Astrocyte (in vitro differentiated cells and primary cell): ENCODE measurements around the gene MXRA5. TPM values are rescaled to one million over a fixed set of nuclear protein-coding genes. Genes with fewer than 3 reads are reported as not detected.
"Not testable (repeated sequence)": the region's sequence is repeated elsewhere in the genome, so short reads cannot be mapped to it uniquely, and the experiment has no call there.

Experiments used
- DNase-seq: peaks from one replicate; pipeline ENCODE4 v3.0.0-alpha.2; 2010; ENCODE audit warnings: low read depth
- FAIRE-seq: peaks from 2 replicates; lab custom pipeline; 2011; peaks lifted over from hg19 to GRCh38; lab: Jason Lieb, UNC
- H2AFZ ChIP-seq: 2 replicates; pipeline ENCODE4 v1.6.0; 2012; ENCODE audit warnings: low read depth, low read length, inconsistent platforms
- H3K27ac ChIP-seq: 2 replicates; pipeline ENCODE4 v1.5.1; 2011; ENCODE audit warnings: low read depth, low read length, inconsistent platforms
- H3K27me3 ChIP-seq: 2 replicates; pipeline ENCODE4 v1.6.0; 2011; ENCODE audit warnings: low read length, inconsistent platforms; ENCODE audit not compliant: insufficient read depth
- H3K36me3 ChIP-seq: 2 replicates; pipeline ENCODE4 v1.5.1; 2011; ENCODE audit warnings: low read length, inconsistent platforms; ENCODE audit not compliant: insufficient read depth
- H3K4me1 ChIP-seq: 2 replicates; pipeline ENCODE4 v1.5.1; 2011; ENCODE audit warnings: low read length, inconsistent platforms; ENCODE audit not compliant: insufficient read depth
- H3K4me2 ChIP-seq: 2 replicates; pipeline ENCODE4 v1.6.0; 2012; ENCODE audit warnings: low read length, inconsistent platforms
- H3K4me3 ChIP-seq: 2 replicates; pipeline ENCODE4 v1.5.1; 2011; ENCODE audit warnings: low read depth, mild to moderate bottlenecking, low read length, inconsistent platforms; ENCODE audit not compliant: insufficient read depth
- H3K79me2 ChIP-seq: 2 replicates; pipeline ENCODE4 v1.6.0; 2012; ENCODE audit warnings: mild to moderate bottlenecking, low read length, inconsistent platforms; ENCODE audit not compliant: insufficient read depth
- H3K9ac ChIP-seq: 2 replicates; pipeline ENCODE4 v1.6.0; 2012; ENCODE audit warnings: mild to moderate bottlenecking, low read length, inconsistent platforms
- H3K9me3 ChIP-seq: 2 replicates; pipeline ENCODE4 v1.5.1; 2012; ENCODE audit warnings: low read depth, mild to moderate bottlenecking, low read length, inconsistent platforms; ENCODE audit not compliant: insufficient read depth
- H4K20me1 ChIP-seq: 2 replicates; pipeline ENCODE4 v1.6.0; 2012; ENCODE audit warnings: low read length, inconsistent platforms; ENCODE audit not compliant: insufficient read depth
- H3K27ac Mint-ChIP-seq: one replicate; pipeline ENCODE4 v1.8.0; 2021; ENCODE audit warnings: mild to moderate bottlenecking, mixed read lengths; ENCODE audit not compliant: unreplicated experiment
- H3K27me3 Mint-ChIP-seq: one replicate; pipeline ENCODE4 v1.8.0; 2021; ENCODE audit warnings: low read depth, mixed read lengths; ENCODE audit not compliant: unreplicated experiment
- H3K36me3 Mint-ChIP-seq: one replicate; pipeline ENCODE4 v1.8.0; 2021; ENCODE audit warnings: low read depth, mixed read lengths; ENCODE audit not compliant: unreplicated experiment
- H3K4me1 Mint-ChIP-seq: one replicate; pipeline ENCODE4 v1.8.0; 2021; ENCODE audit warnings: low read depth, mixed read lengths; ENCODE audit not compliant: unreplicated experiment
- H3K4me3 Mint-ChIP-seq: one replicate; pipeline ENCODE4 v1.8.0; 2021; ENCODE audit warnings: mild to moderate bottlenecking, moderate library complexity, mixed read lengths; ENCODE audit not compliant: unreplicated experiment
- H3K9me3 Mint-ChIP-seq: one replicate; pipeline ENCODE4 v1.8.0; 2021; ENCODE audit warnings: mild to moderate bottlenecking, mixed read lengths; ENCODE audit not compliant: unreplicated experiment
- EZH2 ChIP-seq: IDR thresholded peaks from 2 replicates; pipeline ENCODE4 v1.6.1; 2012; ENCODE audit warnings: mild to moderate bottlenecking, low read length, inconsistent platforms; ENCODE audit not compliant: insufficient read depth
- total RNA-seq: library from RNA; stranded (reverse); gene quantifications from 2 replicates; pipeline ENCODE4 v1.2.1, GENCODE V29; 2021
- TF ChIP-seq, protein P1 (sequence below): IDR thresholded peaks from 2 replicates; pipeline ENCODE4 v1.5.1; 2011; ENCODE audit warnings: low read depth, mild to moderate bottlenecking, inconsistent platforms, low read length, moderate library complexity; ENCODE audit not compliant: insufficient read depth

MXRA5 gene
- total RNA-seq, 1 donor from 2014 or later = 23.3 TPM

DNA sequence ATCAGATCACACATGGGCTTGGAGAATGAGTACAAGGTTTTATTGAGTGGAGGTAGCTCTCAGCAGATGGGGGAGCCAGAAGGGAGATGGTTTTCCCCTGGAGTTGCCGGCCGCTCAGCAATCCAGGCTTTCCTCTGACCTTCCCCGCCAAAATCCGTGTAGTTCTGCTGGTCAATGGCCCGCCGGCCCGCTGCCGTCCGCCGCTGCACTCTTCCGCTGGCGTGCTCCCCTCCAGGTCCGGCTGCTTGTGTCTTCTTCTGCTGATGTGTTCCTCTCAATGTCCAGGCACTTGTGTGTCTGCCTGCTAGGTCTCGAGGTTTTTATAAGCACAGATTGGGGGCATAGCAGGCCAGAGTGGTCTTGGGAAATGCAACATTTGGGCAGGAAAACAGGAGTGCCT lies 14.4 kb upstream of the MXRA5 start:
- Mint-ChIP-seq H3K36me3 (no peaks in the 10 kb centered on the region), H3K27ac (no peak overlapping the region), H3K27me3 (peaks cover 2% of the 10 kb centered on the region), H3K4me3 (no peak overlapping the region), H3K4me1 (no peaks in the 10 kb centered on the region), H3K9me3 (no peaks in the 10 kb centered on the region)
- Histone ChIP-seq H3K4me1 (no peaks in the 10 kb centered on the region), H3K79me2 (no peaks in the 10 kb centered on the region), H2AFZ (no peak overlapping the region), H3K9ac (no peak overlapping the region), H4K20me1 (no peaks in the 10 kb centered on the region), H3K9me3 (no peaks in the 10 kb centered on the region), H3K27ac (no peak overlapping the region), H3K27me3 (no peaks in the 10 kb centered on the region), H3K4me2 (no peak overlapping the region), H3K36me3 (no peaks in the 10 kb centered on the region), H3K4me3 (no peak overlapping the region)
- peak; percentile 59 for FAIRE-seq
- no peak for DNase-seq
- TF ChIP-seq EZH2 = no peak
- TF ChIP-seq, protein P1, sequence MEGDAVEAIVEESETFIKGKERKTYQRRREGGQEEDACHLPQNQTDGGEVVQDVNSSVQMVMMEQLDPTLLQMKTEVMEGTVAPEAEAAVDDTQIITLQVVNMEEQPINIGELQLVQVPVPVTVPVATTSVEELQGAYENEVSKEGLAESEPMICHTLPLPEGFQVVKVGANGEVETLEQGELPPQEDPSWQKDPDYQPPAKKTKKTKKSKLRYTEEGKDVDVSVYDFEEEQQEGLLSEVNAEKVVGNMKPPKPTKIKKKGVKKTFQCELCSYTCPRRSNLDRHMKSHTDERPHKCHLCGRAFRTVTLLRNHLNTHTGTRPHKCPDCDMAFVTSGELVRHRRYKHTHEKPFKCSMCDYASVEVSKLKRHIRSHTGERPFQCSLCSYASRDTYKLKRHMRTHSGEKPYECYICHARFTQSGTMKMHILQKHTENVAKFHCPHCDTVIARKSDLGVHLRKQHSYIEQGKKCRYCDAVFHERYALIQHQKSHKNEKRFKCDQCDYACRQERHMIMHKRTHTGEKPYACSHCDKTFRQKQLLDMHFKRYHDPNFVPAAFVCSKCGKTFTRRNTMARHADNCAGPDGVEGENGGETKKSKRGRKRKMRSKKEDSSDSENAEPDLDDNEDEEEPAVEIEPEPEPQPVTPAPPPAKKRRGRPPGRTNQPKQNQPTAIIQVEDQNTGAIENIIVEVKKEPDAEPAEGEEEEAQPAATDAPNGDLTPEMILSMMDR = no peak

DNA sequence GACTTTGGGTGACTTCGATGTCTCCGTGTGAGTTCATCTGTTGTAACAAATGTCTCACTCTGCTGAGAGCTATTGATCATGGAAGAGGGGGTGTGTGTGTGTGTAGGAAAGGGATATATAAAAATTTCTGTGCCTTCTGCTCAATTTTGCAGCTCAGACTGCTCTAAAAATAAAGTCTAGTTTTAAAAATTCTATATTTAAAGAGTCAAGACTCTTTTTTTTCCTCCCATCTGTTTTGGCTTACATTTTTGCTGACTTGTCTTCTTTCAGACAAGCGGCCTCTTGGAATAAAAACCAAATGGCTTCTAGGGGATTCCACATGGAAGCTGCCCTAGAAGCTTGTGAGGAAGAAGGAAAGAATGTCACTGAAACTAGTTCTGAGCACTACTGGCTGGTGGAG lies 6.3 kb upstream of the MXRA5 start:
- DNase-seq, H3K27ac Mint-ChIP-seq, H3K4me1 ChIP-seq, H3K36me3 ChIP-seq, H3K36me3 Mint-ChIP-seq, H3K27me3 ChIP-seq, H3K9ac ChIP-seq, H2AFZ ChIP-seq, H4K20me1 ChIP-seq, H3K4me3 ChIP-seq, FAIRE-seq, H3K4me3 Mint-ChIP-seq, H3K27ac ChIP-seq, H3K4me1 Mint-ChIP-seq, H3K9me3 Mint-ChIP-seq, H3K79me2 ChIP-seq, H3K4me2 ChIP-seq, H3K9me3 ChIP-seq: not testable (repeated sequence)
- peaks cover 12% of the 10 kb centered on the region for H3K27me3 Mint-ChIP-seq

DNA sequence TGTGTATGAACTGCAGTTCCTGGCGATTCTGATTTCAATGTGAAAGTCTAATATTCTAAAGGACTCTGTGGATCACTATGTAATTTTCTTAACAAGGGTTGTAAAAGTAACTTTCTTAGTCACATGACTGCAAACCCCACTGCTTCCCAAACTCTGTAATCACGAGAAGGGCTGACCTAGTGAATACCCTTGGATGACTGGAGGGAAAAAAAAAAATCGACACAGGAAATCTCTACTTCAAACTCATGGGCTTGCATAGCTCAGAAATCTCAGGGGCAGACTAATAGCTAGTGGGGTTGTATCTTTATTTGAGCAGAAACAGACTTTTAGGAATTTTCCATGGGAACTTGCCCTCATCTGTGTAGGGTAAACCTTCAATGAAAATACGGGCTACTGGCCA lies 4.8 kb upstream of the MXRA5 start:
- Mint-ChIP-seq H3K9me3 (peaks cover 10% of the 10 kb centered on the region), H3K4me3 (no peak overlapping the region), H3K27ac (no peak overlapping the region), H3K27me3 (peaks cover 12% of the 10 kb centered on the region), H3K36me3 (no peaks in the 10 kb centered on the region), H3K4me1 (no peaks in the 10 kb centered on the region)
- FAIRE-seq (peak; percentile 80), DNase-seq (no peak)
- H3K9ac ChIP-seq = no peak overlapping the region
- H3K9me3 ChIP-seq = no peaks in the 10 kb centered on the region
- no peaks in the 10 kb centered on the region for H3K27me3 ChIP-seq
- H2AFZ ChIP-seq = no peak overlapping the region
- no peak overlapping the region for H3K27ac ChIP-seq
- H3K4me1 ChIP-seq = no peaks in the 10 kb centered on the region
- H3K4me2 ChIP-seq = no peak overlapping the region
- no peaks in the 10 kb centered on the region for H3K36me3 ChIP-seq
- no peak for TF ChIP-seq EZH2
- TF ChIP-seq, protein P1 = no peak
- H3K4me3 ChIP-seq = no peak overlapping the region
- H4K20me1 ChIP-seq = no peaks in the 10 kb centered on the region
- H3K79me2 ChIP-seq = no peaks in the 10 kb centered on the region
